ENCODE data around the gene VWA2. TPM values are rescaled to one million over a fixed set of nuclear protein-coding genes. Genes with fewer than 3 reads are reported as not detected.

VWA2 gene
- total and polyA plus RNA-seq, 2 of the 4 experiments (the other 2 are of a cell fraction): not detected

- Histone ChIP-seq H3K18ac (ENCODE audit: low read depth, low read length) (no peak overlapping the region), H2BK120ac (ENCODE audit: low read depth, low read length) (no peak overlapping the region), H3K4me3 (ENCODE audit: insufficient read depth, low read depth, low read length) (no peak overlapping the region), H2AK9ac (replicated peaks; ENCODE audit: low read depth, low read length, poor library complexity) (no peak overlapping the region), H3K27ac (ENCODE audit: insufficient read depth, low read length) (no peak overlapping the region), H4K20me1 (ENCODE audit: insufficient read depth, low read length) (no peaks in the 10 kb centered on the region; the same call in 1 of the 2 replicates), H2BK20ac (ENCODE audit: low read depth, low read length) (no peak overlapping the region), H3K9me1 (ENCODE audit: insufficient read depth, low read length) (no peaks in the 10 kb centered on the region), H3K36me3 (ENCODE audit: control insufficient read depth, insufficient read depth, low read length) (no peaks in the 10 kb centered on the region), H3K56ac (ENCODE audit: extremely low read depth, insufficient read depth, low read length) (no peak overlapping the region), H4K8ac (ENCODE audit: low read depth in 2 of 2, low read length in 2 of 2) (no peak overlapping the region), H3K14ac (replicated peaks; ENCODE audit: low read depth, low read length) (no peak overlapping the region), H2AK5ac (ENCODE audit: low read depth, low read length) (no peak overlapping the region), H4K5ac (ENCODE audit: low read depth, low read length) (no peak overlapping the region), H3K4me1 (ENCODE audit: control insufficient read depth, insufficient read depth, low read length) (no peaks in the 10 kb centered on the region), H4K91ac (ENCODE audit: insufficient read depth, low read depth, low read length) (no peak overlapping the region), H3K23ac (ENCODE audit: low read depth, low read length) (no peak overlapping the region), H3K9me3 (ENCODE audit: control insufficient read depth, insufficient read depth, low read length) (peaks cover 15% of the 10 kb centered on the region), H3K79me1 (ENCODE audit: low read depth in 1 of 2, low read length in 2 of 2) (no peaks in the 10 kb centered on the region), H3K4me2 (ENCODE audit: low read depth, low read length) (no peak overlapping the region), H3K27me3 (ENCODE audit: control insufficient read depth, insufficient read depth, low read length) (peaks cover 4% of the 10 kb centered on the region), H2AFZ (replicated peaks; ENCODE audit: low read length, poor library complexity) (no peak overlapping the region), H3K9ac (ENCODE audit: low read depth, low read length) (no peak overlapping the region), H3K4ac (ENCODE audit: low read depth, low read length) (no peak overlapping the region), H2BK15ac (ENCODE audit: low read depth, low read length) (no peak overlapping the region), H2BK5ac (ENCODE audit: low read depth, low read length, poor library complexity, severe bottlenecking) (no peak overlapping the region)
- DNase-seq: no peak
- no peak for ATAC-seq (ENCODE audit: low read depth)
- TF ChIP-seq FOS (IDR thresholded peaks at IDR 0.05; ENCODE audit: low read depth, low read length): no peak
- no peak for TF ChIP-seq RCOR1 (IDR thresholded peaks at IDR 0.05; ENCODE audit: insufficient replicate concordance, low read length)
- no peak for TF ChIP-seq NFE2L2 (IDR thresholded peaks at IDR 0.05; ENCODE audit: low read depth, low read length)
- no peak for TF ChIP-seq CHD1 (IDR thresholded peaks at IDR 0.05; ENCODE audit: low read depth, low read length)
- TF ChIP-seq CEBPB (IDR thresholded peaks at IDR 0.05; ENCODE audit: low read depth, low read length): no peak
- no peak for TF ChIP-seq USF2 (IDR thresholded peaks at IDR 0.05; ENCODE audit: low read depth, low read length)
- no peak for TF ChIP-seq RFX5 (IDR thresholded peaks at IDR 0.05; ENCODE audit: low read depth, low read length)
- TF ChIP-seq MAFK (IDR thresholded peaks at IDR 0.05; ENCODE audit: low read depth, low read length): no peak
- no peak for TF ChIP-seq CTCF (conservative IDR thresholded peaks at IDR 0.05; ENCODE audit: low read depth, low read length)
- no peak for TF ChIP-seq MXI1 (IDR thresholded peaks at IDR 0.05; ENCODE audit: borderline replicate concordance, low read depth, low read length)
- TF ChIP-seq POLR2A (IDR thresholded peaks at IDR 0.05; ENCODE audit: low read depth, low read length): no peak
- no peak for TF ChIP-seq SMC3 (IDR thresholded peaks at IDR 0.05; ENCODE audit: low read depth, low read length)
- BruUV-seq (replicated peaks): no TSS peak
- in situ Hi-C loops (cut with MboI; ENCODE audit: low sequenced_read_pairs) (no loop called here), dilution Hi-C loops (cut with HindIII; ENCODE audit: low sequenced_read_pairs, unreplicated experiment) (no loop called here), intact Hi-C loops (cut with micrococcal nuclease) (no loop called here)
- CTCF ChIA-PET: no interaction called here
- POLR2A ChIA-PET (ENCODE audit: unreplicated experiment): no interaction called here
Observed at GRCh38 chr10:114294549-114294948, 55.5 kb downstream of the VWA2 start.
